ENCODE measurements around the gene HYAL2. TPM values are rescaled to one million over a fixed set of nuclear protein-coding genes. Genes with fewer than 3 reads are reported as not detected.

The HYAL2 gene
- total RNA-seq, 1 donor from 2014 or later, result 82.3 TPM

- DNase-seq (ENCODE audit: low read depth), result no peak
These were observed 7.8 kb upstream of the HYAL2 start for GRCh38 chr3:50330330-50330729.

- peak; percentile 94 for DNase-seq (ENCODE audit: low read depth)
These were observed 5.6 kb upstream of the HYAL2 start, which contains the start of gene TUSC2 for GRCh38 chr3:50327943-50328691. Gene TUSC2, minus strand, starts transcription at chr3:50328223. Its CDS starts 124 bp downstream, at chr3:50328099.

GRCh38 chr3:50327129-50327528, 4.6 kb upstream of the HYAL2 start:
- no peak for DNase-seq (ENCODE audit: low read depth)

DNA sequence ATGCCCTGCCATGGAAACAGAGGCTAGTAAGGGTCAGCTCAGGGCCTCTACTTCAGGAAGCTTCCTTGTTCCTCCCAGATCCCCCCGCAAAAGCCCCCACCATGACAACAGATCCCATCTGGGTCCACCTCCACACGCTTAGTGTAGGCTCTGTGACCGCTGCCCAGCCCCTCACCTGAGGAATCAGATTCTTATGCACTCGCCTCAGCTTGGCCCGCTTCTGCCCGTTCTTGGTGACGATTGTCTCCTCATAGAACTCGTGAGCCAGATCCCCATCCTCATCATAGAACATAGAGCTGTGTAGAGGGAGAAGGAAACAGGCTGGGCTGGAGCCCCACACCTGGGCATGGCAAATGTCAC, 3.6 kb upstream of the HYAL2 start:
- no peak for DNase-seq (ENCODE audit: low read depth)

DNA sequence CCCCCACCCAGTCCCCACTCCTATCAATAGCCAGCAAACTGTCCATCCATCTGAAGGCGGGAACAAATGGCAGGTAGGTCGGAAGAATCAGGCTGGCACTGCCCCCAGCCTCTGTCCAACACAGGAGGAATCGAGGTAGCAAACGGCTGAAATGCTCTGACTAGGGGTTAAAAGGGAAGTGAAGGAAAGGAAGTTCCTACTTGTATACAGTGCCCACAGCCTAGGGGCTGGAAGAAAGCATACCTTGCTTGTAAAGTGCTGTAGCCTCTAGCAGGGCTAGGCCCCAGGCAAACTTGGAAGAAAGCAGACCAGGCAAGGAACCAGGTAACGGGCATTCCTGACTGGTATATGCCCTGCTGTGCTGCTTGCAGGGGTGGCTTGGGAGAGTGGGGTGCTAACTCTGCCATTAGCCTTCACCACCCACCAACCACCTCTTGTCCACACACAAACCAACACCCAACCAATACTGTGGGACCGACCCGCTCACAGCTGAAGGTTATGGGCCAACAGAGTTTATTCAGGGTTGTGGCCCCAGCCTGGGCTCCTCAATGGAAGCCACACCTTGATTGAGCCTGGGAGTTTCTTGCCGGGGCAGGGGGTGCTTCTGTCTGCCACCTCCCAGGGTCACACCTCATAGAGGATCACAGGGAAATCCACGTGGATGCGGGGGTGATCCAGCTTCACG, 3.1 kb upstream of the HYAL2 start:
- no peak for DNase-seq (ENCODE audit: low read depth)

DNA sequence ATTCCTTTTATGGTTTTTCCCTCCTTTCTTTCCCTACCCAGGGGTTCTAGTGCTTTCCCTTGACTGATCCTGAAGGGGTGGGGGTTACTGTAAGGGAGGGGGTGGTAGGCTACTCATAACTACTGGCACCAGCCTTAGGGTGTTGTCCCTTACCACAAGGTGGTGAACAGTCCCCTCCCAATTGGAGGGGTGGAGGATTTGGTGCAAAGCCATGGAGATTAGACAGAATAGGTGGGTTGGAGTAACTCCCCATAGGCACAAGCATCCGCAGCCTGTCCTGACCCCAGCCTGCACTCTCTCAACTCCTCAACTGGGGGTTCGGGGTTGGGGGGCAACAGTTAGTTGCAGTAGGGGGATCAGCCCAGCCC, 2.6 kb upstream of the HYAL2 start:
- no peak for DNase-seq (ENCODE audit: low read depth)

DNA sequence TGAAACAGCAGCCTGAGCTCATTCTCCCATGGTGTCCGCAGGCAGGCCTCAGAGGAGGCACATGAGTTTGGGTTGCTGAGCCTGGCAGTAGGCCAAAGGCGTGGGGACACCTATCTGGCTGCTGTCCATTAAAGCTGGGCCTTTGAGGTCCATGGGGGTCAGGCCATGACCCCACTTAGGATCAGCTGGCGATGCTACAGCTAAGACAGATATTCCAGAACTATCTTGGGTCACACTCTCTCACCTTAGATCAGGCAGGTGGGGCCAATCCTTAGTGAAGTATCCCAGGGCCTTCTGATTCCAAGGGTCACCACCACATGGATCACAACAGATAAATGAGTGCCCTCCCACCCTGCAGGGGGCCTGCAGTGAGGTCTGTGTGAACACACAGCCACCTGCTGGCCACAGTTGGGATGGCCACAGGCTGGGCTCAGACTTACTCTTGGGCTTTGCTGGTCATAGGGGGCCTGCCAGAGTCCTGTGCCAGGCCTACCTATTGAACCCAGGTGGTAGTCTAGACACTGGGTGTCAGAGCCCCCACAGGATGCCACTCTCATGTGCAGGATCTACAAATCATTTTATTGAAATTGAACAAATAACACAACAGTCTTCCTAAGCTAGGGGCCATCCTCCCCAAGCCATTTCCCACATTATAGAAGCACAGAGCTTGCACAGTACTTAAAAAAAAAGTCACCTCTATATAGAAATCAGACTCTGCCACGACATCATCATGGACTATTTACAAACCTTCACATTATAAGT, 2.0 kb upstream of the HYAL2 start:
- DNase-seq (ENCODE audit: low read depth), result peak; percentile 45

DNA sequence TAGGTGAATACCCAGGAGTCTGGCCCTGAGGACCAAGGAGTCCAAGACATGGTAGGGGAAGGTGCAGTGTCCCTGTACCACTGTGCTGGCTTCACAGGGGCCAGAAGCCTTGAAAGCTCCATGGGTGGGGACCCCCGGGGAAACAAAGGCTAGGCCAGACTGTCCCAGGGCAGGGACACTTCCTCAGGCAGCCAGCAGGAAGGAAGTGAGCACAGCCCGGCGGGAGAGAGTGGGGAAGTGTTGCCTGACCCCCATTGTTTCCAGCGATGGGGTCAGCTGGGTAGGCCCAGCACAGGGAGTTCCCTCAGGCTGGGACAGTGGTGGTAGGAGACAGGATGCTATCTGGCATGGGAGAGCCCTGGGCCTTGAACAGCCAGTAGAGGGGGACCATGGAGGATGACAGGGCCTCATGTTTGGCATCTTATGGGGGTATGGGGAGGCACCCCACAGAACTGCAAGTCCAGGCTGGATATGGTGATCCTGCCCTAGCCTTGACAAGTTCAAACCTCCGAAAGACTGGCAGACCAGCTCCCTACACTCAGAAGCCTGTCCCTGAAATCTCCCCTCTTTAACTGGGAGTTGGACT, 1.2 kb upstream of the HYAL2 start:
- DNase-seq (ENCODE audit: low read depth), result no peak

- DNase-seq (ENCODE audit: low read depth), result no peak
These were observed 601 bp upstream of the HYAL2 start for GRCh38 chr3:50323092-50323600.

GRCh38 chr3:50322115-50322385, 495 bp downstream of the HYAL2 start:
- no peak for DNase-seq (ENCODE audit: low read depth)

DNA sequence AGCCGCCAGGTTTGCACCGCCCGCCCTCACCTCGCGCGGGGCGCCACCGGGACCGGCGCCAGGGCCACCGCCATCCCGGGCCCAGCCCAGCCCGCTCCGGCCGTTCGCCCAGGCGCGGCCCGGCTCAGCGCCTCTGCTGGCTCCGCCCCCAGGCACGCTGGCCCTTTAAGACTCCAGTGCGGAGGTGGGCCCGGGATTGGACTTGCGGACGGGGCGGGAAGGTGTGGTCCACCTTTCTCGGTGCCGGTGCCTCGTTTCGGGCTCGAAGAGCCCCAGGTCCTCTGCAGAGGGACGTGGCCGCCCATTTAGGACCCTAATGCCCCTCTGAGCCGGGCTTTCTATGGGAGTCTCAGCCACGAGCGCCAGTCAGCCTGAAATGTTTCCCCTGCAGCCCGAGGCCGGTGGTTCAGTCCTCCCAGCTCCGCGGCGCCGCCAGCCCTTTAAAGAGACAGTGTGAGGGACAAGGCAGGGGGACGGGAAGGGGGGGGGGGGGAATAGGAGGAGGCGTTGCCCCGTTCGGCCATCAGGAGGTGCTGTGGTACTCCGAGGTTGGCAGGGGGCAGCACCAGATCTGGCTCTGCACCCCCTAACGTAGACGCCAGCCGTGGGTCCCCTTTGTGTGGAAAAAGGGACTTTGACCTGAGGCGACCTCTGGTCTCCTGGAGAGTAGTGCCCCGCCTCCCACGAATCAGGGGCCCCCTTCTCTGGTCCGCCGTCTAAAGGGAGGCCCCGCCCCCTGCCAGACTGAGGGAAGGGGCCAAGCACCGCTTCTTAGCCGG, 1.0 kb downstream of the HYAL2 start:
- peak; percentile 70 for DNase-seq (ENCODE audit: low read depth)

- DNase-seq (ENCODE audit: low read depth), result peak; percentile 15
These were observed 1.7 kb downstream of the HYAL2 start for GRCh38 chr3:50320853-50321335.

DNA sequence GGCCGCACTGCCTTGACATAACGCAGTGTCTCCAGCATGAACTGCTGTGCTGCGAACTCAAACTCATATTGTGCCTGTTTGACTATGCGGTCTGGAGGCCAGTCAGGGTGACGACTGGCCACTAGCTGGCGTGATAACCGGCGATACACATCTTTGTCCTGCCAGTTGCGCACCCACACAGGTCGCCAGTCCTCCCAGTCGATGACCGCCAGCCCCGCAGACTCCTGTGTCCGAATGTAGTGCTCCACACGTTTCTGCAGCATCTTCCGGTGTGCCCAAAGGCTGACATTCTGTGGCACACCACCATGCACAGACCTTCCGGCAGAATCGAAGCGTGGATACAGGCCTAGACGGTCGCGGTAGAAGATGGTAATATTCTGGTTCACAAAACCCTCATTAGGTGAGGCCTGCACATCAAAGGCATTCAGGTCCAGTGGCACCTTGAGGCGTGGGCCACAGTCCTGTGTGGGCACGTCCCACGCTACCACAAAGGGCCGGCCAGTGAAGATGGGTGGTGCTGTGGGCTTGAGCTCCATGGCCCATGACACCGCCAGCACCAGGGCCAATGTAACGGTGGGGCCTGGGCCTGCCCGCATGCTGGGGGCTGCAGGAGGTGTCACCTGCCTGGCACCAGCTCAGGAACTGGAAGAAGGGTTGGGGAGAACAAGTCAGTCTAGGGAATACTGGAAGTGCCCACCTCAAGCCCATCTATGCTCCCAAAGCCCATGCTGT, 2.5 kb downstream of the HYAL2 start:
- DNase-seq (ENCODE audit: low read depth), result no peak

DNA sequence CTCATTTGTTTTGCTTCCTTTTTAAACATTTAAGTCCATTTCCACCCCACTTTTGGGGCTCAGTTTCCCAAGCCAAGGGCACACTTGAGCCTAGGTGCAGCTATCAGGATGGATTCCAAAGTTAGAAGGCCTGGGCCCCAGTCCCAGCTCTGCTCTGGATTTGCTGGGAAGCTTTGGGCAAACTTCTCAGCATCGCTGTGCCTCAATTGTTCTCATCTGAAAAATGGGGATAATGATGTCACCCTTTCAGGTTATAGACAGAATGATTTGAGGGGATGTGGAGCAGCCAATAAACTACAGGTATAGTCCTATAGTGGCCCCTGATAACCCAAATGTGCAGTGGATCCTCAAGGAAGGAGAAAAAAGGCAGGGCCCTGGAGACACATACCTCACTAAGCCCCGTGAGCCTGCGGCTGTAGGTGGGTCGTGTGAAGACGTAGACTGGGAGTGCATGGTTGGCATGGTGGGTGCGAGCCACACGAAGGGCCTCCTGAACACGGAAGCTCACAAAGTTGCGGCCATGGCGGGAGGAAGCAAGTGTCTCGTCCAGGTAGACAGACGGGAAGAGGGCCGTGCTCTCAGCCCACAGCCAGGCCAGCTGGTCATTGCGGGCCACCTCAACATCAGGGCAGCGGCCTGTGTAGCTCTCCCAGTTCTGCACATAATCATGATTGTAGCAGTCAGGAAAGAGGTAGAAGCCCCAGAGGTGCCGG, 3.2 kb downstream of the HYAL2 start:
- no peak for DNase-seq (ENCODE audit: low read depth)

- no peak for DNase-seq (ENCODE audit: low read depth)
These were observed 3.9 kb downstream of the HYAL2 start for GRCh38 chr3:50318615-50319014.

- no peak for DNase-seq (ENCODE audit: low read depth)
These were observed 4.4 kb downstream of the HYAL2 start for GRCh38 chr3:50318163-50318562.

DNA sequence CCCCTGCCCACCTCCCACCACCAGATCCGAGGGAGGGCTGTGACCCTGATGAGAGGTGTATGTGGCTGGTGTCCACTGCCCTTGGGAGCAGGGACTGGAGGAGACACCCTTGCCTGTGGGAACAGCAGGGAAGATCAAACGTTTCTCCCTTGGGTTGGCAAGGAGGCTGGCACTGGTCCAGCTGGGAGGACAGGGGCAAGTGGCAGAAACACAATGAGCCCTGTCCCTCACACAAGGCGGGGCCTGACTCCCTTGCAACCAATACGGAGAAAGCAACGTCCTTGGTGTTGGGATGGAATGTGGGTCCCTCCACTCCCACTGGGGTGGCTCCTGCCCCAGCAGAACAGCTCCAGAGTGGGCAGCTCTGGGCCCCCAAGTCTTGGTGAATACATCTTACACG, 5.2 kb downstream of the HYAL2 start:
- DNase-seq (ENCODE audit: low read depth), result no peak

- peak; percentile 78 for DNase-seq (ENCODE audit: low read depth)
These were observed 5.8 kb downstream of the HYAL2 start for GRCh38 chr3:50316657-50317242.

GRCh38 chr3:50314816-50315215, 7.7 kb downstream of the HYAL2 start:
- no peak for DNase-seq (ENCODE audit: low read depth)

- no peak for DNase-seq (ENCODE audit: low read depth)
These were observed 8.2 kb downstream of the HYAL2 start for GRCh38 chr3:50314342-50314741.

All from renal cortical epithelial cell (primary cell).